PFSK-1 (cell line): ENCODE results near the gene KDM2B.

Experiments used
- POLR2AphosphoS5 ChIP-seq: IDR thresholded peaks from 2 replicates; pipeline ENCODE4 v1.6.1; 2012; ENCODE audit warnings: low read depth, mild to moderate bottlenecking, control low read depth, low read length, moderate library complexity
- TAF1 ChIP-seq: IDR thresholded peaks from 2 replicates; pipeline ENCODE4 v1.6.1; 2012; ENCODE audit warnings: low read length, control low read depth, borderline replicate concordance; ENCODE audit not compliant: insufficient read depth

DNA sequence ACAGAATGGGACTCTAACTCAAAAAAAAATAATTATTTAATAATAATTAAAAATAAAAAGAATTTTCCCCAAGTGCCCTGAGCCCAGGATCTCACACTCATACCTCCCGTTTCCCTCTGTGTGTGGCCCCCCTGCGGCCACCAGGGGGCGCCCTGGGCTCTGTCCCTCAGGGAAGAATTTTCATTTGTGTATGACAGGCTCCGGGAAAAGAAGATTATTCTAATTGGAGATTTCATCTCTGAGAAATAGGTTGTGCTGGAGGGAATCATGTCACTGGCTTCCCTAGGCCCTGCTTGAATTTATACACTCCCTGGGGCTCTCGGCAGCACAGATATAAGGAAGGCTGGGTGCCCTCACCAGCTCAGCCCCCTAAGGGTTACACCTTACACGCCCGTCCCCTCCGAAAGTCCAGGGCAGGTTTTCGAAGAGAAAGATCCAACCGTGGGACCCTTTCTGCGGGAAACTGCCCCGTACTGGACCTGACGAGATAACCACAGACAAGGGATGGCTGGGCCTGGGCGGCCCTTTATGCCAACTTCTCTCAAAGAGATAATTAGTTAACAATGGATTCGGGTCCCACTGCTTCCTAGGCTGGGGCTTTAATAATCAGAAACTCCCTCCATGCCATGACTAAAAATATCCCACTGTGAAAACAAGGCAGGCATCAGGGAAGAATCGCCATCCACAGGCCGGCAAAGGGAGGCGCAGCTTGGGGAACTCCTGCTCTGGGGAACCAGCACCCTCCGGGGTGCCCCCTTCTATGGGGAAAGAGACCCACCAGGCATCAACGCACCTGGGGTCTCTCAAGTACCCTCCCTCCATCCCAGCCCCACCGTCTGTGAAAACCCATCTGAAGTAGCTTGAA lies 80.7 kb downstream of the KDM2B start:
- TF ChIP-seq TAF1 = no peak
- no peak for TF ChIP-seq POLR2AphosphoS5
